Bronchial epithelial cell (primary cell): ENCODE measurements around the gene TAPT1. TPM values are rescaled to one million over a fixed set of nuclear protein-coding genes. Genes with fewer than 3 reads are reported as not detected.

Source experiments
- DNase-seq: peaks from one replicate; pipeline ENCODE4 v3.0.0-alpha.2; 2010; ENCODE audit warnings: low read depth
- FAIRE-seq: peaks from 2 replicates; lab custom pipeline; 2011; peaks lifted over from hg19 to GRCh38; lab: Jason Lieb, UNC
- H3K27me3 ChIP-seq: 2 replicates; pipeline ENCODE4 v1.5.1; 2011; ENCODE audit warnings: low read length; ENCODE audit not compliant: control insufficient read depth, insufficient read depth
- H3K36me3 ChIP-seq: 2 replicates; pipeline ENCODE4 v1.5.1; 2011; ENCODE audit warnings: low read length; ENCODE audit not compliant: control insufficient read depth, insufficient read depth
- H3K4me3 ChIP-seq: 2 replicates; pipeline ENCODE4 v1.5.1; 2011; ENCODE audit warnings: mild to moderate bottlenecking, low read depth, low read length, control low read depth
- total RNA-seq: library from RNA; depleted of rRNA; stranded (reverse); fragments of >200 nt; gene quantifications from 2 replicates; pipeline ENCODE4 v1.2.1, GENCODE V29; 2014
- TF ChIP-seq, protein P1 (sequence below): IDR thresholded peaks from 2 replicates; pipeline ENCODE4 v1.5.1; 2011; ENCODE audit warnings: mild to moderate bottlenecking, moderate library complexity, low read length, control low read depth, inconsistent platforms; ENCODE audit not compliant: insufficient read depth, severe bottlenecking

TAPT1 gene
- total RNA-seq, 1 donor from 2014 or later = 15.0 TPM

DNA sequence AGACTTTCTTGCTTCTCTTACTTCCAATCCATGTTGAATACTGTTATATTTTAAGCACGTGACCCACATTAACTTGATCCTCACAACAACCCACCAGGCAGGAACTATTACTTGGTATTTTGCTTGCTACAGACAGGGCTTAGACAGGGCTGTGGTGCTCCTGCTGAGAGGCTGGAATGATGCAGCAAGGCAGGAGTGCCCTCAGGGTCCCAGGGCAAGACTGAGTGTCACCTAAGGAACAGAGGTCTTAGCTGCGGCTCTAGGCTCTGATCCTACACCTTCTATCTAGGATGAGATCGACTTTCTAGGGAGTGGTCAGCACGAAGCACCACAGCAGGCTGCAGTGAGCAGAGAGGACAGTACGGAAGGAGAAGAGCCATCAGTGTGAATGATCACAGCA is 20.0 kb downstream of the TAPT1 start:
- Histone ChIP-seq H3K4me3 (no peak overlapping the region), H3K36me3 (peaks cover 1% of the 10 kb centered on the region), H3K27me3 (no peaks in the 10 kb centered on the region)
- no peak for DNase-seq
- TF ChIP-seq, protein P1, sequence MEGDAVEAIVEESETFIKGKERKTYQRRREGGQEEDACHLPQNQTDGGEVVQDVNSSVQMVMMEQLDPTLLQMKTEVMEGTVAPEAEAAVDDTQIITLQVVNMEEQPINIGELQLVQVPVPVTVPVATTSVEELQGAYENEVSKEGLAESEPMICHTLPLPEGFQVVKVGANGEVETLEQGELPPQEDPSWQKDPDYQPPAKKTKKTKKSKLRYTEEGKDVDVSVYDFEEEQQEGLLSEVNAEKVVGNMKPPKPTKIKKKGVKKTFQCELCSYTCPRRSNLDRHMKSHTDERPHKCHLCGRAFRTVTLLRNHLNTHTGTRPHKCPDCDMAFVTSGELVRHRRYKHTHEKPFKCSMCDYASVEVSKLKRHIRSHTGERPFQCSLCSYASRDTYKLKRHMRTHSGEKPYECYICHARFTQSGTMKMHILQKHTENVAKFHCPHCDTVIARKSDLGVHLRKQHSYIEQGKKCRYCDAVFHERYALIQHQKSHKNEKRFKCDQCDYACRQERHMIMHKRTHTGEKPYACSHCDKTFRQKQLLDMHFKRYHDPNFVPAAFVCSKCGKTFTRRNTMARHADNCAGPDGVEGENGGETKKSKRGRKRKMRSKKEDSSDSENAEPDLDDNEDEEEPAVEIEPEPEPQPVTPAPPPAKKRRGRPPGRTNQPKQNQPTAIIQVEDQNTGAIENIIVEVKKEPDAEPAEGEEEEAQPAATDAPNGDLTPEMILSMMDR = no peak
- no peak for FAIRE-seq

DNA sequence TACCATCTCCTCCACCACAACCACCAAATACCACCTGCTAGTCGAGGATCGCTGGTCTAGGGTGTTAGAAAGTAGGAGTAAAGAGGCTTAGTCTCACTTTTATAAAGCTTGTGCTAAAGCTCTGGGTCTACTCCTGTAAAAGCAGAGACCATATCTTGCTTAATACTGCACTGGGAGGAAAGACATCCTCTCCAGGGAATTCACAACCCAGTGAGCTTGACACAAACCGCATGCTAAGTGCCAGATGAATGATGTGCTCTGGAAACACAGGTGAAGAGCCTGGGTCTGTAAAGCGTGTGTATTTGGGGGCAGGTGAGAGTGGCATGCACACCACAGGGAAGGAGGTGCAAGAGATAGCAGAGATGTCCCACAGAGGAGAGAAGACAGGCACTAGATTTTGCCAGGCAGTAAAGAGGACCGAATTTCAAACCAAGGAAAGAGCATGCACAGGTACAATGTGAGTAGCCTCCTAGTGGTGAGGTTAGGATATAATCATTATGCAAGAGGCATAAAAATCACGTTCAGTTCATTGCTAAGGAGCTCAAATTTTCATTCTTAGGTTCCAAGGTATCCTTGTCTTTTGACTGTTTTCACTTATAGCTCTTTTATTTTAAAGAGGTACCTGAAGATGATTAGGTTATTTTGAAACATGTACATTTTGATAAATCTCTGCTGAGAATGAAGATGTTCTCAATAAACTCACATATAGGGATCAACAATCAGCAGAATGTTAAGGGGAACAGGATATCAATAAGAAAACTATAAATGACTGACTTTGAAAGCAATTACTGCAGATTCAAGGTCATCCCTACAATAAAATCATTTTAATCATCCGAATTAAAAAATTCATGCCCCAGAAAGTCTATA is 20.7 kb downstream of the TAPT1 start:
- H3K36me3 ChIP-seq = peaks cover 1% of the 10 kb centered on the region
- DNase-seq = peak; percentile 35
- FAIRE-seq = no peak
- TF ChIP-seq, protein P1 = peak; percentile 75
- H3K4me3 ChIP-seq = no peak overlapping the region
- no peaks in the 10 kb centered on the region for H3K27me3 ChIP-seq

DNA sequence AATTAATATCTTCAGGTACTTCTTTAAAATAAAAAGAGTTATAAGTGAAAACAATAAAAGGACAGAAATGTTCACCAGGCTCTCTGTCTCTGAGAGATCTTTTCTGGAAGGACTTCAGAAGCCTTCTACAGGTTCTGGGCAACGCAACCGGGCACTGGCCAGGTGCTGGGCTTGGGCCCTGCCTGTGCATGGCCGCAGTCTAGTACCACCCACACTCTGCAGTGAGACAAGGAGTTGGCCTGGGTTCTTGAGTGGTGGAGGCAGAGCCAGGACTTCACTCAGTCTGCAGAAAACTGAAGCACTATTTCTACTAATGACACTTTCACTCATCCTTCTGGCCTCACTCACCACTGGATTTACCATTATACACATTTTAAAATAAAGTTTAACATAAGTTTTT is 21.8 kb downstream of the TAPT1 start:
- TF ChIP-seq, protein P1 = no peak
- H3K27me3 ChIP-seq = no peaks in the 10 kb centered on the region
- H3K36me3 ChIP-seq = peaks cover 1% of the 10 kb centered on the region
- no peak for DNase-seq
- no peak for FAIRE-seq
- no peak overlapping the region for H3K4me3 ChIP-seq

DNA sequence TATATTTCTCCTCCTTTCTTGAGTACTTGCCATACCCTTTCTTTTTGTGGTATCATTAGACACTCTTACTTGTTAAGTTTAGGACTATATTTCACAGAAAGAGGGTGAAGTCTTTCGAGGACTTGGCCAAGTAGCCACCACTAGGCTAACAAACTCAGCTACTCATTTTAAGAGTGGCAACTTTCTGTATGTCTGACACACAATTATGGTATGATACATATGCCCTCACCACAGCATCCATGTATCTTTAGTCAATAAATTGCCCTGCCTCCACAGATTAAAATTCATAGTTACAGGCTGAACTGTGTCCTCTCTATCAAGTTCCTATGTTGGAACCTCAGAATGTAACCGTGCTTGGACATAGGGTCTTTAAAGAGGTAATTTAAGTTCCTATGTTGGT is 23.2 kb downstream of the TAPT1 start:
- no peak for DNase-seq
- TF ChIP-seq, protein P1 = no peak
- no peak overlapping the region for H3K4me3 ChIP-seq
- FAIRE-seq = no peak
- H3K27me3 ChIP-seq = no peaks in the 10 kb centered on the region
- H3K36me3 ChIP-seq = peaks cover 1% of the 10 kb centered on the region

DNA sequence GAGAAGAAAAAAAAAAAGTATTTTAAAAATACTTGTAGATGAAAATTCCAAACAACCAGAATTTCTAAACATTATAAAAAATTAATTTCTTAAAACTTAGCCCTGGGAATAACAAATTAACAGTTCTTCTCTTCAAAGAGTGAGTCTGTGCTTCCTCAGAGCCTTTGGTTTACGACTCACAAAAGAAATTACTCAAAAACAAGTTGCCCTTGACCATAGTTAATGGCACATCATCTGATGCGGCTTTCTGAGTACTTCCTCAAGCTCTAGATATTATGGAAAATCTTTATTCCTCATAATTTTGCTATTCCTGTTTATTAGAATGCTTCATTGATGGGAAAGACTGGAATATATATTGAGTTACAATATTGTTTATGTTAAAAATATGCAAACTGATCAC is 23.7 kb downstream of the TAPT1 start:
- H3K4me3 ChIP-seq = no peak overlapping the region
- no peak for DNase-seq
- H3K27me3 ChIP-seq = no peaks in the 10 kb centered on the region
- peaks cover 1% of the 10 kb centered on the region for H3K36me3 ChIP-seq
- TF ChIP-seq, protein P1 = no peak
- FAIRE-seq = no peak
